GM12875 (cell line): ENCODE data around the gene SNRK.
"Not testable (repeated sequence)": the region's sequence is repeated elsewhere in the genome, so short reads cannot be mapped to it uniquely, and the experiment has no call there.

Experiments
- H3K4me3 ChIP-seq: one replicate; pipeline ENCODE4 v1.5.1; 2011; ENCODE audit warnings: low read depth, low read length, control low read depth
- TF ChIP-seq, protein P1 (sequence below): IDR thresholded peaks from 2 replicates; pipeline ENCODE4 v1.5.1; 2011; ENCODE audit warnings: low read depth, mild to moderate bottlenecking, control low read depth, inconsistent platforms, low read length, moderate library complexity, borderline replicate concordance; ENCODE audit not compliant: insufficient read depth

The SNRK gene

DNA sequence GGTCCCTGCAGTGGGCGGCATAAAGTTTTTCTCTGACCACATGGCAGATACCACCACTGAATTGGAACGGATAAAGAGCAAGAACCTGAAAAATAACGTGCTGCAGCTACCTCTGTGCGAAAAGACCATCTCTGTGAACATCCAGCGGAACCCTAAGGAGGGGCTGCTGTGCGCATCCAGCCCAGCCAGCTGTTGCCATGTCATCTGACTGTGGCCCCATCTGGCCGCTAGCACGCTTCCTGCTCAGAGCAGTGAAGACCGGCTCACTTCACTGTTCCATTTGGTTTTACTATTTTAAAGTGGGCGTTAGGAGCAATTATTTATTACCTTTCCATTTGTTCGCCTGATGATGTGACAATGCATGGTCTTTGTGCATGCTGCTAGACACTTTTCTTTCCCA, 62.0 kb downstream of the SNRK start:
- H3K4me3 ChIP-seq: no peak overlapping the region
- TF ChIP-seq, protein P1, sequence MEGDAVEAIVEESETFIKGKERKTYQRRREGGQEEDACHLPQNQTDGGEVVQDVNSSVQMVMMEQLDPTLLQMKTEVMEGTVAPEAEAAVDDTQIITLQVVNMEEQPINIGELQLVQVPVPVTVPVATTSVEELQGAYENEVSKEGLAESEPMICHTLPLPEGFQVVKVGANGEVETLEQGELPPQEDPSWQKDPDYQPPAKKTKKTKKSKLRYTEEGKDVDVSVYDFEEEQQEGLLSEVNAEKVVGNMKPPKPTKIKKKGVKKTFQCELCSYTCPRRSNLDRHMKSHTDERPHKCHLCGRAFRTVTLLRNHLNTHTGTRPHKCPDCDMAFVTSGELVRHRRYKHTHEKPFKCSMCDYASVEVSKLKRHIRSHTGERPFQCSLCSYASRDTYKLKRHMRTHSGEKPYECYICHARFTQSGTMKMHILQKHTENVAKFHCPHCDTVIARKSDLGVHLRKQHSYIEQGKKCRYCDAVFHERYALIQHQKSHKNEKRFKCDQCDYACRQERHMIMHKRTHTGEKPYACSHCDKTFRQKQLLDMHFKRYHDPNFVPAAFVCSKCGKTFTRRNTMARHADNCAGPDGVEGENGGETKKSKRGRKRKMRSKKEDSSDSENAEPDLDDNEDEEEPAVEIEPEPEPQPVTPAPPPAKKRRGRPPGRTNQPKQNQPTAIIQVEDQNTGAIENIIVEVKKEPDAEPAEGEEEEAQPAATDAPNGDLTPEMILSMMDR: no peak

DNA sequence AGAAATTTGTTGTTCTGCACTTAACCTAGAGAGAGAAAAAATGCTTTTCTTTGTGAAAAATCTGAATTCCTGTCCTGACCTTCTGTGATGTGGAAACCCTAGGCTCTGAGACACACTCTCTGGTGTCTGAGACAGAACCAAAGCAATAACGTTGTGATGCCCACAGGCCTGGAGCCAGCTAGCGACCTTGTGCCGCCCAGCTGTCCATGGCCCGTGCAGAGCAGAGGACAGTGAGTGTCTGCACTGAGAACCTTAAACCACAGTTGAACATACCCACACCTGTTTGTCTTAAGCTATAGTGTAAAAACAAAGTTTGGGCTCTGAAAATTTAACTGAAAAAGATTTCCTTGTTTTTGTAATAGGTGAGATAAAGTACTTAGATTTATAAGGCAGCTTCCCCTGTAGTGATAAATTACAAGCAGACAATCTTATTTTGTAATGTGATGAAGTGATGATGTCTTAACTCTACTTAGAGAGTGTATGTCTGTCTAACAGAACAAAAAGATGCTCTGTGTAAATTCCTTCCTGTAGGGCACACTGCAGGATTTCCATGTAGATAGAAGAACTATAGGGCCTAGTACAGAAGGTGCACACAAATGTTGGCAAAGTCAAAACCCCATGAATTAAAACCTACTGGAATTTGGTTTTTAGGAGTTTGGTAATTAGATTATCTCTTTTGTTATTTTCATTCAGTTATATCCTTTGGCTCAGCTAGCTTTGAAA, 62.7 kb downstream of the SNRK start:
- TF ChIP-seq, protein P1: no peak
- H3K4me3 ChIP-seq: no peak overlapping the region

DNA sequence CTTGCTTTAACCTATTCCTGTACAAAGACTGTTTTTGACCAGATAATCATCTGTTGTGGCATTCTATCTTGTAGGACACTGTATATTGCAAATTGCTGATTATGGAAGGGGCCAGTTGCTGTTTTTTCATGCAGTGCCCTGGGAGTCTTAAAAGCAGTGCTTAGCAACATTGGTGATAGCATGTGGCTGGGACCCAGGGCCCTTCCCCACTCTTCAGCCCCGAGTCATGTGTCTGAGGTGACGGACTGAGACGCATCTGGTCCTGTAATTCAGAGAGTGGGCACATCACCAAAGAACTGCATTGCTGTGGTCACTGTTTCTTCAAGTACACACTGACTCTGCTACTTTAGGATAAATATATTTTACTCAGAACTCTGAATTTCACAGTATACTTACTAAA, 63.4 kb downstream of the SNRK start:
- no peak overlapping the region for H3K4me3 ChIP-seq
- TF ChIP-seq, protein P1: no peak

DNA sequence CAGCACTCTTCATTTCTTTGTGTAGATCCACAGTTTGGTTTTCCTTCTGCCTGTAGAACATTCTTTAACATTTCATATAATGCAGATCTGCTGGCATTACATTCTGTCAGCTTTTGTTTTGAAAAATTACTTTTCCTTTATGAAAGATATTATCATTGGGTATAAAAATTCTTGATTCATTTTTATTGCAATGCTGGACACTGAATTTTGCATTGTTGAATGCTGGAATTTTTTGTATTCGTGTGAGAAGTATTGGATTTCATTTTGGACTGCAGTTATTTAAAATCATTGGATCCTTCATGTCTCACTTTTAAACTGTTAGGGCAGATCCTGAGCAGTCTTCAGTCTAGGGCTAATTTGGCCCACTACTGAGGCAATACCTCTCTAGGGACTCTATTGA, 67.1 kb downstream of the SNRK start:
- TF ChIP-seq, protein P1: no peak
- no peak overlapping the region for H3K4me3 ChIP-seq

DNA sequence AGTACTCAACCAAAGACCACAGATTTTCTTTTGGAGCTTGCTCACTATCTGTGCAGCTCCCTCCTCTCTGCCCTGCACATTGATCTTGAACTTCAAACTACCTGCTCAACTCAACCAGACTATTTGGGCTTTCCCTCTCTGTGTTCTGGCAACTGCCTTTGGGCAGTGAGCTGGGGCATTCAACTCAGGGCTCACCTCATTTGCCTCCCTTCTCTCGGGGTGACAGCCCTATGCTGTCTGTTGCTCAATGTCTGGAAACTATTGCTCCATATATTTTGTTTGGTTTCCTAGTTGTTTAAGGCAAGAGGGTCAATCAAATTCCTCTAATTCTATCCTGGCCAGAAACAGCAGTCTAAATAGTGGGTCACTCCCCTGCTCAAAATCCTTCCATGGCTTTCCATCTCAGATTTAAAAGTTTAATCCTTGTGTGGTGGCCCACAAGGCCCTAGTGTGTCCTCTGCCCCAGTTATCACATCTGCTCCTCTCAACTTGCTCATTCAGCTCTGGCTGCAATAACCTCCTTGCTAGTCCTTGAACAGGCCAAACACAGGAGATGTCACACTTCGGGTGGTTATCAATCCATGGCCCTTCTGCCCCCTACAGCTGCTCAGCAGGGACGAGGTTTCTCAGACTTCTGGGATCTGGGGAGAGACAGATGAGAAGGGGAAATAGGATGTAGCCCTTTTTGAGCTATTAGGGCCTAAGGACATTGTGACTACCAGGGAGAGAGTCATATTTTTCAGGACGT, 67.8 kb downstream of the SNRK start:
- TF ChIP-seq, protein P1: no peak
- no peak overlapping the region for H3K4me3 ChIP-seq

DNA sequence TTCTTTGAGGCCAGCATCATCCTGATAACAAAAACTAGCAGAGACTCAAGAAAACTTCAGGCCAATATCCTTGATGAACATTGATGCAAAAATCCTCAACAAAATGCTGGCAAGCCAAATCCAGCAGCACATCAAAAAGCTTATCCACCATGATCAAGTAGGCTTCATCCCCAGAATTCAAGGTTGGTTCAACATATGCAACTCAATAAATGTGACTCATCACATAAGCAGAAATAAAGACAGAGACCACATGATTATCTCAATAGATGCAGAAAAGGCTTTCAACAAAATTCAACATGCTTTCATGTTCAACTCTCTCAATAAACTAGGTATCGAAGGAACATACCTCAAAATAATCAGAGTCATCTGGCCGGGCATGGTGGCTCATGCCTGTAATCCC, 69.7 kb downstream of the SNRK start:
- H3K4me3 ChIP-seq: not testable (repeated sequence)

DNA sequence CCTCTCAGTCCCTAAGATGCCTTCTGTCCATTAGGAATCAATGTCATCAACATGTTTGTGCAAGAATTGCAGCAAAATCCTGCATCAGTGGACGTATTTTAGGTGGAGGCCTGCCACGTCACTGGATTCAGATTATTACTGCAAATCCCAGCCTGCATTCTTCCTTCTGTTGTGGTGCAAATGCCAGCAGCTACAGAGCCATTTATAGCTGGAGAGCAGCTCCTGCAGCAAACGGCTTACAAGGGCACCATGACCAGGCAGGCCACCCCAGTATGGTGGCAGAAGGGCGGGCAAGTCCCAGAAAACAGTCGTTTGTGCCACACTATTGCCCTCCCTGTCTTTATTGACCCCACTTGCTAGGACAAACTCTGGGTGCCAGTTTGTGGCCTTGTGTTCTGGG, 74.7 kb downstream of the SNRK start:
- no peak overlapping the region for H3K4me3 ChIP-seq
- TF ChIP-seq, protein P1: no peak
